NT2/D1 (cell line): ENCODE results near the gene ACKR2.

Experiments
- SUZ12 ChIP-seq: IDR thresholded peaks from 2 replicates; pipeline ENCODE4 v1.6.1; 2011; ENCODE audit not compliant: insufficient read length, insufficient read depth; ENCODE audit errors: extremely low read depth
- YY1 ChIP-seq: IDR thresholded peaks from 2 replicates; pipeline ENCODE4 v1.6.1; 2011; ENCODE audit not compliant: insufficient read length, insufficient read depth

DNA sequence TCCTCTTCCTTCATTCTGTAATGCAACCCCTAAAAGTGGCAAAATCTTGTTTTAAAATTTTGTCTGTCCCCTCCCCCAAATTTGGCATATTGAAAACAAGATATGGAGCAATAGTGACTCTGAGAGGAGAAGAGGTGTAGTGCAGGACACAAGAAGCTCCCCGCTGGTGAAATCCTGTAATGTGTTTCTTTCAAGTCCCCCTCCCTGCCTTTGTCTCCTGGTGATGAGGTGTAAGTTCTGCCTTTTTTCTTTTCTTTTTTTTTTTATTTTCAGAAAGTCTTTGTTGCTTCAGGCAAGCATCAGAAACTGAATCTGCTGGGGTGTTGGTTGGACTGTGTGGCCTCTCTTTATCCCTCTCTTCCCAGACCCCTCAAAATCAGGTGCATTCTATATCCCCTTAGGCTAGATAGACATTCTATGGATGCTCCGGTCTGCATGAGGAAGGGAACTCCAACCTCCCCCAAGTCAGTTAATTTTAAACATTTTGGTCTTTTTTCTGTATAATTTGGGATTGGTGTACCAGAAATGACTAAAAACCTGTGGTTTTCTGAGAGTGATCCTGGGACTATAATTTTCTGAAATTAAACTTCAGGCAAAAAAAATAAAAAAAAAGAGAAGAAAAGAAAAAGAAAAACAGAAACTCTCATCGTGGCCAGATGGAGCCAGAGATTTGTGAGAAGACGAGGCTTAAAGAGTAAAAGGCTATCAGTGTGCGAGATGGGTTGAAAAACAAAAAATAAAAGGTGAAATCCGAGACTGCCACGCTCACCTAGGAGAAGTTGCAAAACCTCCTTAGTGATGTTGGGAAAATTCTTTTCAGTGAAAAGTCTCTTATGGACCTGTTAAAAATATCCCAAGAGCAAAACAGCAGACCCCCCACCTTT lies 21.4 kb downstream of the ACKR2 start:
- TF ChIP-seq YY1 (no peak), SUZ12 (no peak)
